HCT116 (cell line): ENCODE results near the gene KCMF1. TPM values are rescaled to one million over a fixed set of nuclear protein-coding genes. Genes with fewer than 3 reads are reported as not detected.

Source experiments
- total RNA-seq: library from RNA; stranded (reverse); gene quantifications from one replicate; pipeline ENCODE4 v1.2.1, GENCODE V29; 2021; ENCODE audit not compliant: unreplicated experiment

Gene KCMF1
- total RNA-seq, 1 experiment from 2014 or later, result 119 TPM

Other genes starting within 250 kb of the KCMF1 start
- 4.6 TPM for gene TRABD2A, start 90.1 kb upstream of the KCMF1 start, total RNA-seq
- 2,677 TPM for gene TMSB10, start 65.5 kb upstream of the KCMF1 start, total RNA-seq
- gene TCF7L1, start 162.2 kb downstream of the KCMF1 start, total RNA-seq, result 10.3 TPM